ENCODE data around the gene TBC1D2. TPM values are rescaled to one million over a fixed set of nuclear protein-coding genes. Genes with fewer than 3 reads are reported as not detected.

Gene TBC1D2
- total RNA-seq, 2 experiments from 2014 or later = 2.7 to 5.0 TPM

DNA sequence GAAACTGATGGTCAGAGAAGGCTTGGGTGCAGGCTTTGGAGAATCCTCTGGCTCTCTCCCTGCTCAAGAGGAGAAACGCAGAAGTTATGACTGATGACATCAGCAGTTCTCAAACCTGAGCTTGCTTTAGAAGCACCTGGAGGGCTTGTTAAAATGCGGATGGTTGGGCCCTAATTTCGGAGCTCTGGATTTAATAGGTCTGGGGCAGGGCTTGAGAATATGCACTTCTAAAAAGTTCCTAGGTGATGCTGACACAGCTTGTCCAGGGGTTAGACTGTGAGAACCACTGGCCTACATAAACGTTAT lies 26.4 kb downstream of the TBC1D2 start:
- CTCF ChIA-PET = interaction anchor here (1.5 kb wide), 1 partner anchor 111 kb away, joined by 3 read pairs; the partner anchor contains the start of gene TRIM14
- Mint-ChIP-seq H3K36me3 (no peaks in the 10 kb centered on the region), H3K9me3 (ENCODE audit: low read depth) (no peaks in the 10 kb centered on the region), H3K4me3 (no peak overlapping the region), H3K27me3 (no peaks in the 10 kb centered on the region), H3K27ac (no peak overlapping the region), H3K4me1 (no peaks in the 10 kb centered on the region)
- no peak for DNase-seq
- ATAC-seq = no peak

DNA sequence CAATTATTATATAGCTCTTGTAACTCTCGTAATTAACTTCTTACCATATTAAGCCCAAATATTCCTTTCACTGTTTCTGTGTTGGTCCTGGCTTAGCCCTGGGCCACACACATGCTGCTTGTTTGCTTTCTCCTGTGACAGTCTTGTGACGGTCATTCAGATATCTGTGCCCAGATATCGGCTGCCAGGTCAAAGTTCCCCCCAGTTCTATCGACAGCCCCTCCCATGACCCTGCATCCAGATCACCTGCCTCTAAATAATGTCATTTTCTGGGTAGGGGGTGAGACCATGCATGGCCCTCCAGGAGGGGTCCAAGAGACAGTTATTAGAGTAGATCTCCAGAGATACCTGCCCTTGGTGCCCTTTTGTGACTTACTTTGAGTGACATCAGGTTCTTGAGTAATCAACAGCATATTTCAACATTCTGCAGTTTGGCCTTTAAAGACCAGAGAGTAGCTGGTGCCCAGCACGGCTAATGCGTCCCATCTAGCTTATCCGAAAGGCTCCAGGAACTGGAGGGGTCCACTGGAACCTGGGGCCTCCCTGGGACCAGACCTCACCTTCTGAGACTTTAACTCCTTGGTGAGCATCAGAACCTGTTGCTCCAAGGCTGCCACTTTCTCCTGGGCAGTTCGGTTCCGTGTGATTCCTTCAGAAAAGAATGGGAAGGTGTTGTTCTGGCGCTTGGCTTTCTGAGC lies 26.9 kb downstream of the TBC1D2 start:
- no peaks in the 10 kb centered on the region for H3K27me3 Mint-ChIP-seq
- no peak overlapping the region for H3K4me3 Mint-ChIP-seq
- H3K4me1 Mint-ChIP-seq = no peaks in the 10 kb centered on the region
- no peak for ATAC-seq
- CTCF ChIA-PET = interaction anchor here (0.5 to 1.5 kb wide), 3 partner anchors 27 to 110 kb away, joined by 3 read pairs; partner anchors contain the start of genes TBC1D2 and TRIM14
- no peak overlapping the region for H3K27ac Mint-ChIP-seq
- DNase-seq = no peak
- H3K36me3 Mint-ChIP-seq = no peaks in the 10 kb centered on the region
- no peaks in the 10 kb centered on the region for H3K9me3 Mint-ChIP-seq (ENCODE audit: low read depth)

DNA sequence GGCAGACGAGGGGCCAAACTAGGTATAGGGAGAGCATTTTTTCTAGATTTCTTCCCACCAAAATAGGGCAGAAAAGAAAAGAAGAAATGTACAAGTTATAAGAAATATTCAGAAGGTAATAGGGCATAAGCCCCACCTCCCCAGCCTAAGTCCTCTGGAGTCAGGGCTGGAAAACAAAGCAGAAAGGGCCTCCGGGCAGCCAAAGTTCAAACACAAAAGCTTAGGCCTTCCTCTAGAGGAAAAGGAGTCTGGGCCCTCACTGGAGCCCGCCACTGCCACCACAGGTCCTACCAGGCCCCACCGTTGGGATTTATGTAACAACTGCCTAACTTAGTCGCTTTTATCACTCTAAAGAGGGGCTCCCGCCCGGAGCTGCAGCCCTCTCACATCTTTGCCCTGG lies 27.6 kb downstream of the TBC1D2 start:
- Mint-ChIP-seq H3K4me3 (no peak overlapping the region), H3K4me1 (peaks cover 4% of the 10 kb centered on the region), H3K36me3 (no peaks in the 10 kb centered on the region), H3K27ac (no peak overlapping the region), H3K27me3 (no peaks in the 10 kb centered on the region), H3K9me3 (ENCODE audit: low read depth) (no peaks in the 10 kb centered on the region)
- ATAC-seq (no peak), DNase-seq (no peak)
- CTCF ChIA-PET = interaction anchor here (0.5 to 1.5 kb wide), 2 partner anchors 28 to 61 kb away, joined by 3 read pairs; partner anchors contain the start of gene TBC1D2

DNA sequence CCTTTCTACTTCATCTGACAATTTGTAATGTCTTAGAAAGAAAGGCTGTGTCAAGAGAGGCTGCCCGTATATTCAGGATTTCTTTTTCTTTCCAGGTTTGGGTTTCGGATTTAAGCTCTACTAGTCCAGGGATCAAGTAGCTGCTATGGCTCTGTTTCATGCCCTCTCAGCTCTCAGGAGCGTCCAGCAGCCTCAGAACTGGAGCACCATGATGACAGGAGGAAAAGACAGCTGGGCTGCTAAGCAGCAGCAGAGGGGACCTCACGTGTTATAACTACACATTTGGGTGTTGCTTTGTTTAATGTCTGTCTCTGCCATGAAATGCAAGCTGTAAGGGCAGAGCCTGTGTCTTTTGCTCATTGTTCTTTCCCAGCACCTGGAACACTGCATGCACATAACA lies 28.5 kb downstream of the TBC1D2 start:
- CTCF ChIA-PET = interaction anchor here (1.5 kb wide), 1 partner anchor 29 kb away, joined by 3 read pairs; the partner anchor contains the start of gene TBC1D2
- no peaks in the 10 kb centered on the region for H3K36me3 Mint-ChIP-seq

DNA sequence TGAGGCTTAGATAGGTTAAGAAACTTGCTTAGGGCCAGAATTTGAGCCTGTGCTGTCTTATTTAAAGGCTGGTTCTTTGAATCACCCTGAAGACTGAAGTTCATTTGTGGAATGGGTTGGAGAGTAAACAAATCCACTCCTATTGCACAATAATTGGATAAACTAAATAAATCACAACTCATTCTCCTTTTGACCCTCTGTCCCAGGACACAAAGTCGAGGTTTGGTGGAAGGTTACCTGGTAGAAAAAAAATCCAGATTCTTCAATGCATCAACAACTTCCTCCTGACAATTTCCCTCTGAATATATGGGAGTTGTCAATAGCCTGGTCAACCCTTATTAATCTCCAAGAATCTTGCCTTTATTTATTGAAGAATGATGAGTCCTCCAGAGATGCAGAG lies 28.9 kb downstream of the TBC1D2 start:
- Mint-ChIP-seq H3K27me3 (no peaks in the 10 kb centered on the region), H3K4me1 (peaks cover 4% of the 10 kb centered on the region), H3K9me3 (ENCODE audit: low read depth) (no peaks in the 10 kb centered on the region), H3K36me3 (no peaks in the 10 kb centered on the region), H3K27ac (no peak overlapping the region), H3K4me3 (no peak overlapping the region)
- no peak for DNase-seq
- CTCF ChIA-PET = interaction anchor here (1.0 kb wide), 2 partner anchors 8 to 108 kb away, joined by 3 to 4 read pairs; partner anchors contain the start of gene TRIM14
- no peak for ATAC-seq

More for the DNA sequence above, 28.5 kb downstream of the TBC1D2 start:
- no peak for ATAC-seq
- Mint-ChIP-seq H3K9me3 (ENCODE audit: low read depth) (no peaks in the 10 kb centered on the region), H3K27me3 (no peaks in the 10 kb centered on the region), H3K27ac (no peak overlapping the region), H3K4me3 (no peak overlapping the region), H3K4me1 (peaks cover 4% of the 10 kb centered on the region)
- no peak for DNase-seq

DNA sequence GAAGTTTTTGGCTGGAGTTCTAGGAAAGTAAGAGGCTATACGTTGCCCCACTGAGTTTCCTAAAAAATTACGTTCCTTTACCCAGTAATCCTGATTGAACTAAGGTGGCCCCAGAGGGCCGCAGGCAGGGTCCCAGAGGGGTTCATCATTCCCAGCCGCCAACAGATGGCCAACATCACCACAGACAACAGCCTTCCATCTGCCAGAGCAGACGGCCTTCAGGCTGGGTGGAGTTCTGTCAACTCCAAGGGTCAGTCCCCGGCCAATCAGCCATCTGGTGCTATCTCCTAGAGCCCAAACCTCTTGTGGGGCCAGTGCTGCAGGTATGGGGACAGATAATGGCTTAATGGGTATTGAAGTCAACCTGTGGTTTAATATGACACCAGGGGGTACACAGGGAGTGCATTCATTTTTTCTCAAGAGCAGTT lies 30.4 kb downstream of the TBC1D2 start:
- H3K36me3 Mint-ChIP-seq = no peaks in the 10 kb centered on the region
- H3K9me3 Mint-ChIP-seq (ENCODE audit: low read depth) = no peaks in the 10 kb centered on the region
- no peak overlapping the region for H3K4me3 Mint-ChIP-seq
- CTCF ChIA-PET = interaction anchor here (1.5 kb wide), 1 partner anchor 9 kb away, joined by 4 read pairs; no protein-coding TSS in a partner anchor
- no peaks in the 10 kb centered on the region for H3K27me3 Mint-ChIP-seq
- DNase-seq = no peak
- ATAC-seq = no peak
- H3K27ac Mint-ChIP-seq = no peak overlapping the region
- peaks cover 4% of the 10 kb centered on the region for H3K4me1 Mint-ChIP-seq

DNA sequence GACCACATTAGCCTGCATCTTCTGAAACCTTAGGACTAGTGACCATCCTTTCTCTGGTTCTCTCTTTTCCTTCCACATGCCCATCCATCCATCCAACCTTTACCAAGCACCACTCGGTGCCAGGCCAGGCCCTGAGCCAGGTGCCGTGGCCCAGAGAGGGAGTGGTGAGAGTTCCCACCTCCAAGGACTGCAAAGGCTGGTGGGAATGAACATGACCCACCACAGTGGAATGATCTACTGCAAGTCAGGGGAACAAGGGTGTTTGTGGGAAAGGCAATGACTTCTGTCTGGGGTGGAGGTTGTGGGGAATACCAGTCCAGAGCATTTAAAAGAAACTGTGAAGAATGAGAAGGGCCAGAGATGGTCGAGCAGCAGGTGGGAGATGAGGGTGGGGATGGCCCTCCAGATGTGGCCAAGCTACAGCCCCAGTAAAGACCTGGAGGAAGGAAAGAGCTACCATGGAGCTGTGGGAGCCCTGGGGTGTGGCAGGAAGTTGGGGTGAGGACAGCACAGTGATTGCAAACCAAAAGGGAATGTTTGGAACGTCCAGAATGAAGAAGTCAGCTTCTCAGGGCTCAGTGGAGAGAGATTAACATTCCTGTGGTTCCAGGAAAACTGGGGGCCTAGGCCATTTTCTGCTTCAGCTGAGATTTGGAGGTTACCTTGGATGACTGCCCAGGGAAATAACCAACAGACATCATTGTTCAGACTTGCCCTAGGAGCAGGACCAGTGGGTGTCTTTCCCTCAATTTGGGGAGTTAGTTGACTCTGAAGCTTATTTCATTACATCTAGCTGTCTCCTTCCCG lies 32.4 kb downstream of the TBC1D2 start:
- Mint-ChIP-seq H3K4me3 (no peak overlapping the region), H3K27me3 (no peaks in the 10 kb centered on the region), H3K9me3 (ENCODE audit: low read depth) (no peaks in the 10 kb centered on the region), H3K36me3 (no peaks in the 10 kb centered on the region), H3K27ac (no peak overlapping the region), H3K4me1 (peaks cover 4% of the 10 kb centered on the region)
- ATAC-seq (no peak), DNase-seq (no peak)
- CTCF ChIA-PET = no interaction called here

DNA sequence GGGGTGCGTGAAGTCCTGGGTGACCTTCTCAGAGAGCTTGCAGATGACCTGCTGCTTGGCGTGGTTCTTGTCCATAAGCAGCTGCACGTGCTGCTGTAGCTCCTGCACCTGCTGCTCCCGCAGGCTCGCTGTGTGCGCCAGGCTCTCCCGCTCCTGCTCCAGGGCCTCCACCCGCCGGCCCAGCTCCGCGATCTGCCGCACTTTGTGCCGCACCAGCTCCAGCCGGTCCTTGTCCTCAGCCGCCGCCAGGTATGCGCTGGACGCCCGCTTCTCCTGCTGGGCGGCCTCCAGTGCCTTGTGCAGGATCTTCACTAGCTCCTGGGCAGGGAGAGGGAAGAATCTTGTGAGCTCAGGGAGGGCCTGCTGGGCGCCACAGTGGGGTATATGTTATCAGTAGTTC lies 34.5 kb downstream of the TBC1D2 start:
- CTCF ChIA-PET = interaction anchor here (1.1 kb wide), 1 partner anchor 9 kb away, joined by 3 read pairs; no protein-coding TSS in a partner anchor
- Mint-ChIP-seq H3K4me3 (no peak overlapping the region), H3K4me1 (peaks cover 4% of the 10 kb centered on the region), H3K27ac (no peak overlapping the region), H3K27me3 (no peaks in the 10 kb centered on the region), H3K36me3 (no peaks in the 10 kb centered on the region), H3K9me3 (ENCODE audit: low read depth) (no peaks in the 10 kb centered on the region)
- ATAC-seq (no peak), DNase-seq (no peak)

DNA sequence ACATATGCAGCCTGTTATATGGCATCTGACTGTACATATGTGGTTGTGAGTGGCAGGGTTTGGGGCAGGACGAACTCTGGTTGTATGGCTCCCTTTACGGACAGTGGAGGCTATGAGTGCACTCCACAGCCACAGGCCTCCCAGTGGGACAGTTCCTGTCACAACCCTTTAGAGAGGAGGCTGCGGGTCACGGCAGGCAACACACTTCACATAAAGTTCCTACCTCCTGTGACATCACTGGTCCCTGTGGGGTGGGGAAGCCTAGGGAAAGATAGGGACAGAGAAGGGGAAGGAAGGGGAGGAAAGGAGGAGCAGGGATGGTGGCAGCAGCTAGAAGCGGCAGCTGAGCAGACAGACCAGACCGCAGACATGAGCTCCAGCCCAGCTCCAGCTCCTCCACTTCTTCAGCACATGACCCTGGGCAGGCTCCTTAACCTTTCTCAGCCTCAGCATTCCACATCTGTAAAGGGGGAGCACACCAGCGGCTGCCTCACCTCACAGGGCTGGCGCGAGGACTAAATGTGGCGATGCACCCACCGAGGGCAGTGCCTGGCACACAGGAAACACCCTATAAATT lies 35.6 kb downstream of the TBC1D2 start:
- peaks cover 4% of the 10 kb centered on the region for H3K4me1 Mint-ChIP-seq
- no peaks in the 10 kb centered on the region for H3K36me3 Mint-ChIP-seq
- no peaks in the 10 kb centered on the region for H3K27me3 Mint-ChIP-seq
- H3K4me3 Mint-ChIP-seq = no peak overlapping the region
- DNase-seq (no peak), ATAC-seq (no peak)
- no peaks in the 10 kb centered on the region for H3K9me3 Mint-ChIP-seq (ENCODE audit: low read depth)
- CTCF ChIA-PET = no interaction called here
- no peak overlapping the region for H3K27ac Mint-ChIP-seq

DNA sequence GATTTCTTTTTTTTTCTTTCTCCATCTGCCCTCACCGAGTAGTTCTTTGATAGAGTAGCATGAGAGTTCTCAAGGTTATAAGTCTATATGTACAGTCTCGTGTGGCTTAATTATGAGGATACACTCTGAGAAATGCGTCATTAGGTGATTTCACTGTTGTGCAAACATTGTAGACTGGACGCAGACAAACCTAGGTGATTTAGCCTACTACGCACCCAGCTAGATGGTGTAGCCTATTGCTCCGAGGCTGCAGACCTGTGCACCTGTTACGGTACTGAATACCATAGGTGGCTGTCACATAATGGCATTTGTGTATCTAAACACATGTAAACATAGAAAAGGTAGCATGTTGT lies 36.1 kb downstream of the TBC1D2 start:
- ATAC-seq = no peak
- CTCF ChIA-PET = no interaction called here
- Mint-ChIP-seq H3K4me3 (no peak overlapping the region), H3K4me1 (peaks cover 4% of the 10 kb centered on the region), H3K9me3 (ENCODE audit: low read depth) (no peaks in the 10 kb centered on the region), H3K27me3 (no peaks in the 10 kb centered on the region), H3K36me3 (no peaks in the 10 kb centered on the region), H3K27ac (no peak overlapping the region)
- DNase-seq = no peak

DNA sequence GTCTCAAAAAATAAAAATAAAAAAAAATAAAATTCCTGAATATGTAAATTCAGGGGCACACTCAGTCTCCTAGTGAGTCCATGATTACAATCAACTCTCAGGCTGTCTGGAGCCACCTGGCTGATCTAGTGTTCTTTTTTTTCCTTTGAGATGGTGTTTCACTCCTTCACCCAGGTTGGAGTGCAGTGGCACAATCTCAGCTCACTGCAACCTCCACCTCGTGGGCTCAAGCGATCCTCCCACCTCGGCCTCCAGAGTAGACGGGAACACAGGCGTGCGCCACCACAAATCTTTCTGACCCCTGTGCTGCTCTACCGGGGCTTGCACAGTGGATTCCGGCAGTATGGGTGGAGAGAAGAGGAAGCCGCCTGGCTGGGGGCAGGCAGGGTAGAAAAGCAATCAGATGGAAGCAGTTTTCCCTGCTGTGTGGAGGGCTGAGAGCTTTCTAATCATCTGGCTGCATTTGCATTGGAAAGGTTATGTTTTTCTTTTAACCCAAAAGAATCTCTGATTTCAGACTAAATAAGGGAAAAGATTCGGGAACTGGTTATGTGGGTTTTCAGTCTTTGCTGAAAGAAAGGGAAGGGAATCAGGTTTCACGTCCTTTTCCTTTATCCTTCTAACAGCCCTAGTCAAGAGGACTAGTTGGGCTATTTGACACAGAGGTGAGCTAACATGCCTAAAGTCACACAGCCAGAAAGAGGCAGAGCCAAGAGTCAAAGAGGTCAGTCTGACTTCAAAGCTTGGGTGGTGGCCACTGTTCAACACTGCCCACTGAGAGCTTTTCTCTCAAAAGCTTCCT lies 36.7 kb downstream of the TBC1D2 start:
- Mint-ChIP-seq H3K27me3 (no peaks in the 10 kb centered on the region), H3K36me3 (no peaks in the 10 kb centered on the region), H3K27ac (no peak overlapping the region), H3K9me3 (ENCODE audit: low read depth) (no peaks in the 10 kb centered on the region), H3K4me1 (peaks cover 6% of the 10 kb centered on the region), H3K4me3 (no peak overlapping the region)
- DNase-seq (no peak), ATAC-seq (no peak)
- CTCF ChIA-PET = no interaction called here

DNA sequence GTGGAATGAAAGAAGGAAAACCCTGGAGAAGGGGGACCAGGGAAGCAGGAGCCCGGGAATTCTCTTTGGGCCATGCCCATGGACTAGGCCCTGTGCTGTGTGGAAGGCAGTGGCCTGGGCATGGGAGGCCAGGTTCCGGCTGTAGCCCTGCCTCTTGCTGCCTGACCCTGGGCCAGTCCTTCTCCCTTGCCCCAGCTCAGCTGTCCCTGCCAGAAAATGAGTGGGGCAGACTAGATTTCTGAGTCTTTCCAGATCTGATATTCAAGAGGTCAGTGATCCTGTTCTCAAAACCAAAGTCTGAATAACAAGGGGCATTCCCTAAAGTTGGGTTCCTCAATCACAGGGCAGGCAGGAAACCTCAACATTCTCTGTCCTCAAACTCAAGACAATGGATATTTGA lies 38.2 kb downstream of the TBC1D2 start:
- no peaks in the 10 kb centered on the region for H3K9me3 Mint-ChIP-seq (ENCODE audit: low read depth)
- no peak overlapping the region for H3K4me3 Mint-ChIP-seq
- no peak for ATAC-seq
- DNase-seq = no peak
- H3K36me3 Mint-ChIP-seq = no peaks in the 10 kb centered on the region
- no peaks in the 10 kb centered on the region for H3K27me3 Mint-ChIP-seq
- no peak overlapping the region for H3K27ac Mint-ChIP-seq
- CTCF ChIA-PET = interaction anchor here (0.8 kb wide), 1 partner anchor 12 kb away, joined by 3 read pairs; no protein-coding TSS in a partner anchor
- H3K4me1 Mint-ChIP-seq = peaks cover 13% of the 10 kb centered on the region

DNA sequence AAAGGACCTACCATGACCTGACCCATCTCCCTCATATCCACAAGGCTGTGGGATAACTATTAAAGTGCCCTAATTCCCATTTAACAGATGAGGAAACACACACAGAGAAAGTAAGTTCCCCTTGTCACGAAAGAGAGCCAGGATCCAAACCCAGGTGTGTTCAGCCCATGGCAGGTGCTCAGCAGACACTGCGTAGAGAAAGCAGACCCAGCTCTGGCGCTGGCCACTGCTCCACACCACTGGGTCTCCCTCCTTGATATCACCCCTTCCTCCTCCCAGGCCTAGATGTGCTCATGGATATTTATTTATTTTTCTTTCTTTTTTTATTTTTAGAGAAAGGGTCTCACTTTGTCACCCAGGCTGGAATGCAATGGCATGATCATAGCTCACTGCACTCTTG lies 39.1 kb downstream of the TBC1D2 start:
- Mint-ChIP-seq H3K36me3 (no peaks in the 10 kb centered on the region), H3K4me3 (no peak overlapping the region), H3K4me1 (peaks cover 13% of the 10 kb centered on the region), H3K27me3 (no peaks in the 10 kb centered on the region), H3K27ac (no peak overlapping the region), H3K9me3 (ENCODE audit: low read depth) (no peaks in the 10 kb centered on the region)
- no peak for ATAC-seq
- no peak for DNase-seq
- CTCF ChIA-PET = no interaction called here

Measured in activated CD8-positive, alpha-beta memory T cell treated with anti-CD3 and anti-CD28 coated beads, Interleukin-2, amount 10 ng/mL, durations not matched to agents 7 days and 5 days (primary cell).